ENCODE measurements around the gene KDM8.

KDM8 gene

GRCh38 chr16:27269300-27270150, 66.2 kb downstream of the KDM8 start:
- no peak for DNase-seq (ENCODE audit: low spot score)

GRCh38 chr16:27270349-27270748, 67.0 kb downstream of the KDM8 start:
- no peak for DNase-seq (ENCODE audit: low spot score)
